Astrocyte (in vitro differentiated cells and primary cell): ENCODE measurements around the gene FAF2.

Experiments
- CTCF ChIP-seq: IDR thresholded peaks from 2 replicates; pipeline ENCODE4 v1.5.1; 2011; ENCODE audit warnings: low read depth, mild to moderate bottlenecking, inconsistent platforms, low read length, moderate library complexity; ENCODE audit not compliant: insufficient read depth
- EZH2 ChIP-seq: IDR thresholded peaks from 2 replicates; pipeline ENCODE4 v1.6.1; 2012; ENCODE audit warnings: mild to moderate bottlenecking, low read length, inconsistent platforms; ENCODE audit not compliant: insufficient read depth

DNA sequence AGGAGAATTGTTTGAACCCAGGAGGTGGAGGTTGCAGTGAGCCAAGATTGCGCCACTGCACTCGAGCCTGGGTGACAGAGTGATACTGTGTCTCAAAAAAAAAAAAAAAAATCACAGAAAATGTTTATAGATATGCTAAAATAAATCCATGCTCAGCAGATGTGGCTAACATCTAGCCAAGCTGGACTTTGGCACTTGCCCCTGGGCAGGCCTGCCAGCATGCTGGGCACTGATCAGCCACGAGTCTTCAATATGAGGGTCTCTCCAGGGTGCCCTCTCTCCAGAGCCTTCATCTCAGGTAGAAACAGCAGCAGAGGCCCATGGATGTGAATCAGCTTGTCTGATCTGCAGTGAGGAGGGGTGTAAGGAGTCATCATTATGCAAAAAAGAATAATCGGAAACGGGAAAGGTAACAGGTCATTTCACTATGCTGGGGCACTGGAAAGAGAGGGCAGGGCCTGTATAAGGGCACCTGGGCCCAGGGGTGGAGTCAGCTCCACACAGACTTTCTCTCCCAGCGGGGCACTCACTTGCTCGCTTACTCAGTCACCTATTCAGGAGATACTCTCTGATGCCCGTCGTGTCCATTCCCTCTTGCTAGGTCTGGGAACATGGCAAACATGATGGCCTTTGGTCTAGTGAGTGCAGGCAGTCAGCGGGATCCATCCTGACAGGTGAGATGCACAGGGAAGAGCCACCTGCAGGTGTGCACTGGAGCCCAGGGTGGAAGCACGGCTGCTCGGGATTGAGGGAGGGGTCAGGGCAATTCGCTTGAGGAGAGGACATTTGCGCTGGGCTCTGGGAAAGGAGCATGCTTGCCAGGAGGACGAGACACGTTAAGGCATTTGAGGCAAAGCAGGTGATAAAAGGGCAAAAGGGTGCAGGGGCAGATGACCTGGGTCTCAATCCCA is 71.9 kb downstream of the FAF2 start:
- TF ChIP-seq CTCF (no peak), EZH2 (no peak)
